ENCODE measurements around the gene TRPM5. TPM values are rescaled to one million over a fixed set of nuclear protein-coding genes. Genes with fewer than 3 reads are reported as not detected.

TRPM5 gene
- total and polyA plus RNA-seq, 2 donors (not counting 1 experiment from before 2014, with no cell fraction given), result 0.03 TPM; not detected in 1

DNA sequence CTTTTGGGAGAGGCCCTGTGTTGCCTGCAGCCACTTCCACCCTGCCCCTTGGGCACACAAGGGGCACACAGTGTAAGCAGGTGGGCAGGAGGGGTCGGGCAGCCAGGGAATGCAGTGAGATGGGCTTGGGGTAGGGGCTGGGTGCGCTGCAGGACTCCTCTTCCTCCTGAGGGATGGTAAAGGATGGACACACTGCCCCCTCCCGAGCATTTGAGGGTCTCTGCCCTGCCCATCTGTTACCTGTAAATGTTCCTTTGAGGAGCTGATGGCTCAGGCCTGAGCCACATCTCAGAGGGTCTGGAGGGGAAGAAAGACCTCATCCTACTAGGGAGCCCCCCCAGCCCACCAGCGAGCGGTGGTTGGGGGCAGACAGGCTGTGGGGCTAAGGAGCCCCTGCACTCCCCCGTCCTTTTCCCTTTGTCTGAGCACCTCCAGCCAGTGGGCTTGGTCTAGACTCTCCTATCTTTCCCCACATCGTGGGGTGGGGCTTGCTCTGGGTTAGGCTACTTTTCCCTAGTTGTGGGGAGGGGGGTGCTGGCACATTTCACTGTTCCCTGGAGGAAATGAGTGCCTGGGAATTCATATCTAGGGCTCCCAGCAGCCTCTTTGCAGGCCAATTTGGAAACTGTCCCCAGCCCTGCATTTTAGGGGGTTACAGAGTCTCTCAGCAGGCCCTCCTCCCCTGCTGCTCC, 45.5 kb downstream of the TRPM5 start:
- ATAC-seq (ENCODE audit: low read depth) (no peak), DNase-seq (peak; percentile 27)
- Histone ChIP-seq H3K27ac (ENCODE audit: low read length in 2 of 2) (peak overlapping the region; percentile 91 to 92), H3K36me3 (replicated peaks in 1 of 2; ENCODE audit: control extremely low read depth in 1 of 2, control insufficient read depth in 1 of 2, extremely low read depth in 1 of 2, insufficient read depth in 2 of 2, low read length in 1 of 2) (peaks cover 0 to 50% of the 10 kb centered on the region in 2 experiments), H3K79me2 (ENCODE audit: control insufficient read depth, insufficient read depth, low read length) (peaks cover 55% of the 10 kb centered on the region), H3K9me3 (ENCODE audit: control extremely low read depth in 1 of 3, control insufficient read depth in 2 of 3, insufficient read depth in 1 of 3, low read length in 2 of 3) (peaks cover 0 to 3% (median 0%) of the 10 kb centered on the region in 3 donors), H3K4me3 (ENCODE audit: control extremely low read depth in 1 of 5, extremely low read depth in 1 of 5, insufficient read depth in 1 of 5, low read depth in 2 of 5, low read length in 4 of 5) (peak overlapping the region in 1 of 5 experiments; percentile 100), H4K20me1 (ENCODE audit: control insufficient read depth, insufficient read depth, low read length, poor library complexity, severe bottlenecking) (peaks cover 53% of the 10 kb centered on the region), H3K9ac (ENCODE audit: low read length) (no peak overlapping the region), H3K4me1 (ENCODE audit: control insufficient read depth in 2 of 2, insufficient read depth in 2 of 2, low read length in 2 of 2) (peaks cover 40 to 54% of the 10 kb centered on the region in 2 donors), H3K4me2 (replicated peaks; ENCODE audit: low read depth, low read length, poor library complexity, severe bottlenecking) (peak overlapping the region; percentile 85), H3K27me3 (replicated peaks in 1 of 4; ENCODE audit: control extremely low read depth in 1 of 4, control insufficient read depth in 3 of 4, insufficient read depth in 4 of 4, low read length in 3 of 4) (no peaks in the 10 kb centered on the region), H2AFZ (ENCODE audit: insufficient read depth, low read depth, low read length, poor library complexity, severe bottlenecking) (no peak overlapping the region)
- CTCF ChIA-PET, result interaction anchor here (1.0 to 8.4 kb wide), 7 partner anchors 12 to 96 kb away, joined by 3 to 78 read pairs (median 14); no protein-coding TSS in a partner anchor
- POLR2A ChIA-PET, result interaction anchor here (1.5 to 3.4 kb wide), 2 partner anchors 13 to 22 kb away, joined by 3 to 42 read pairs; partner anchors contain the start of gene CD81
- Mint-ChIP-seq H3K27me3 (no peaks in the 10 kb centered on the region), H3K4me3 (peak overlapping the region; percentile 90), H3K27ac (peak overlapping the region; percentile 98), H3K9me3 (ENCODE audit: insufficient read depth) (no peaks in the 10 kb centered on the region), H3K4me1 (peaks cover 37% of the 10 kb centered on the region)
- WGBS (ENCODE audit: insufficient coverage), result 92% methylated on average over 2 of the region's 7 CpGs
- TF ChIP-seq EZH2 (IDR thresholded peaks at IDR 0.05; ENCODE audit: borderline replicate concordance, insufficient read depth, low read depth, low read length, poor library complexity, severe bottlenecking), result no peak
- TF ChIP-seq, protein P1, sequence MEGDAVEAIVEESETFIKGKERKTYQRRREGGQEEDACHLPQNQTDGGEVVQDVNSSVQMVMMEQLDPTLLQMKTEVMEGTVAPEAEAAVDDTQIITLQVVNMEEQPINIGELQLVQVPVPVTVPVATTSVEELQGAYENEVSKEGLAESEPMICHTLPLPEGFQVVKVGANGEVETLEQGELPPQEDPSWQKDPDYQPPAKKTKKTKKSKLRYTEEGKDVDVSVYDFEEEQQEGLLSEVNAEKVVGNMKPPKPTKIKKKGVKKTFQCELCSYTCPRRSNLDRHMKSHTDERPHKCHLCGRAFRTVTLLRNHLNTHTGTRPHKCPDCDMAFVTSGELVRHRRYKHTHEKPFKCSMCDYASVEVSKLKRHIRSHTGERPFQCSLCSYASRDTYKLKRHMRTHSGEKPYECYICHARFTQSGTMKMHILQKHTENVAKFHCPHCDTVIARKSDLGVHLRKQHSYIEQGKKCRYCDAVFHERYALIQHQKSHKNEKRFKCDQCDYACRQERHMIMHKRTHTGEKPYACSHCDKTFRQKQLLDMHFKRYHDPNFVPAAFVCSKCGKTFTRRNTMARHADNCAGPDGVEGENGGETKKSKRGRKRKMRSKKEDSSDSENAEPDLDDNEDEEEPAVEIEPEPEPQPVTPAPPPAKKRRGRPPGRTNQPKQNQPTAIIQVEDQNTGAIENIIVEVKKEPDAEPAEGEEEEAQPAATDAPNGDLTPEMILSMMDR (IDR thresholded peaks at IDR 0.05), result no peak
- intact Hi-C loops (cut with micrococcal nuclease), result no loop called here

DNA sequence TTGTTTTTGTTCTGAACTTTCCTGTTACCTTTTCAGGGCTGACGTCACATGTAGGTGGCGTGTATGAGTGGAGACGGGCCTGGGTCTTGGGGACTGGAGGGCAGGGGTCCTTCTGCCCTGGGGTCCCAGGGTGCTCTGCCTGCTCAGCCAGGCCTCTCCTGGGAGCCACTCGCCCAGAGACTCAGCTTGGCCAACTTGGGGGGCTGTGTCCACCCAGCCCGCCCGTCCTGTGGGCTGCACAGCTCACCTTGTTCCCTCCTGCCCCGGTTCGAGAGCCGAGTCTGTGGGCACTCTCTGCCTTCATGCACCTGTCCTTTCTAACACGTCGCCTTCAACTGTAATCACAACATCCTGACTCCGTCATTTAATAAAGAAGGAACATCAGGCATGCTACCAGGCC, 47.3 kb downstream of the TRPM5 start:
- Mint-ChIP-seq H3K4me3 (no peak overlapping the region), H3K27ac (peak overlapping the region; percentile 73), H3K9me3 (ENCODE audit: insufficient read depth) (no peaks in the 10 kb centered on the region), H3K27me3 (no peaks in the 10 kb centered on the region), H3K4me1 (peaks cover 51% of the 10 kb centered on the region)
- TF ChIP-seq EZH2 (IDR thresholded peaks at IDR 0.05; ENCODE audit: borderline replicate concordance, insufficient read depth, low read depth, low read length, poor library complexity, severe bottlenecking), result no peak
- TF ChIP-seq, protein P1 (IDR thresholded peaks at IDR 0.05), result no peak
- peaks cover 62% of the 10 kb centered on the region for H3K79me2 ChIP-seq (ENCODE audit: control insufficient read depth, insufficient read depth, low read length)
- H2AFZ ChIP-seq (ENCODE audit: insufficient read depth, low read depth, low read length, poor library complexity, severe bottlenecking), result no peak overlapping the region
- H4K20me1 ChIP-seq (ENCODE audit: control insufficient read depth, insufficient read depth, low read length, poor library complexity, severe bottlenecking), result peaks cover 58% of the 10 kb centered on the region
- peaks cover 0 to 3% (median 0%) of the 10 kb centered on the region in 3 donors for H3K9me3 ChIP-seq (ENCODE audit: control extremely low read depth in 1 of 3, control insufficient read depth in 2 of 3, insufficient read depth in 1 of 3, low read length in 2 of 3)
- no peak overlapping the region for H3K4me3 ChIP-seq (ENCODE audit: control extremely low read depth in 1 of 5, extremely low read depth in 1 of 5, insufficient read depth in 1 of 5, low read depth in 2 of 5, low read length in 4 of 5)
- intact Hi-C loops (cut with micrococcal nuclease), result no loop called here
- H3K36me3 ChIP-seq (replicated peaks in 1 of 2; ENCODE audit: control extremely low read depth in 1 of 2, control insufficient read depth in 1 of 2, extremely low read depth in 1 of 2, insufficient read depth in 2 of 2, low read length in 1 of 2), result peaks cover 0 to 38% of the 10 kb centered on the region in 2 experiments
- POLR2A ChIA-PET, result no interaction called here
- ATAC-seq (ENCODE audit: low read depth) (no peak), DNase-seq (no peak)
- CTCF ChIA-PET, result interaction anchor here (1.5 to 6.9 kb wide), 2 partner anchors 10 to 92 kb away, joined by 7 to 48 read pairs; no protein-coding TSS in a partner anchor
- no peak overlapping the region for H3K9ac ChIP-seq (ENCODE audit: low read length)
- no peak overlapping the region for H3K4me2 ChIP-seq (replicated peaks; ENCODE audit: low read depth, low read length, poor library complexity, severe bottlenecking)
- H3K4me1 ChIP-seq (ENCODE audit: control insufficient read depth in 2 of 2, insufficient read depth in 2 of 2, low read length in 2 of 2), result peaks cover 56 to 69% of the 10 kb centered on the region in 2 donors
- H3K27me3 ChIP-seq (replicated peaks in 1 of 4; ENCODE audit: control extremely low read depth in 1 of 4, control insufficient read depth in 3 of 4, insufficient read depth in 4 of 4, low read length in 3 of 4), result no peaks in the 10 kb centered on the region
- H3K27ac ChIP-seq (ENCODE audit: low read length in 2 of 2), result no peak overlapping the region
- WGBS (ENCODE audit: insufficient coverage), result 99% methylated on average over 12 of the region's 12 CpGs
